HG03108 (cell line): Measurements from ENCODE around the gene LRP5.

Experiments
- ATAC-seq: cut with Tn5 transposase; IDR thresholded peaks from one replicate; pipeline ENCODE4 v1.9.1; 2021; ENCODE audit warnings: moderate library complexity; ENCODE audit not compliant: unreplicated experiment

Gene LRP5

GRCh38 chr11:68369756-68370155 is 57.4 kb downstream of the LRP5 start:
- ATAC-seq = no peak

GRCh38 chr11:68370211-68371111 is 58.1 kb downstream of the LRP5 start:
- ATAC-seq = peak; percentile 73

DNA sequence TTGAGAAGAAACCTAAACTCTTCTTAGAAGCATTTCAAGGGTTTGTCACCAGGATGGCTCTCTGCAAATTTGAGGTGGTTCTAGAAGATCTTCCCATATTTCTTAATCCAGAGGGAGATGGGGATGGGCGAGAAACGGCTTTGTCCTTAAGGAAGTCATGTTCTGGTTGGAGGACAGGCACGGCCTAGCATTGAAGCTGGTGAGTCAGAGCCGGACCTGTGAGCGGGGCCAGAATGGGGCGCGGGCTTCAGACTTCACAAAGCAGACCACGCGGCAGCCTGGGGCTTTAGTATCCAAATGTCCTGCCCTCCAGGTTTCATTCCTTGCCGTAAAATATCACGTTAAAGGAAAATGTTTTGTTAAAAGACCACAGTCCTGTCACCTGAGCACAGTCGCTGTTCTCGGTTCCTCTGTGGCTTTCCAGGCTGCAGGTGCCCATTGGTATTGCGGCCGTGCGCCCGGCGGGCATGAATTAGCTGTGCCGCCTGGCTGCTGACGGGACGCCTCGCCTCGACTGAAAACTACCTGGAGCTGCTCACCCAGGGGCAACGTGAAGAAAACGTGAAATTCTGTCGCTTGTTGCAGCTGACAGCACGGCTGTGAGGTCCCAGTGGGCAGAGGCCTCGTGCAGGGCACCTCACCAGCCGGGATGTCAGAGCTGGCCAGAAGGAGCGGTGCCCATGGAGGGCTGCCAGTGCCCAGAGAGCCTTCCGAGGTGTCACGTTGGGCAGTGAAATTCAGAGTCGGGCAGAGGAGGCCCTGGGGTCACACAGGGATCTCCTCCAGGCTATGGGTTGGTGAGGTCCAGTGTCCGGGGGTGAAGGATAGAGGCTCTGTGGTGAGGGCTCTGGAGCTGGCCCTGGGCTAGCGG is 59.0 kb downstream of the LRP5 start:
- no peak for ATAC-seq

DNA sequence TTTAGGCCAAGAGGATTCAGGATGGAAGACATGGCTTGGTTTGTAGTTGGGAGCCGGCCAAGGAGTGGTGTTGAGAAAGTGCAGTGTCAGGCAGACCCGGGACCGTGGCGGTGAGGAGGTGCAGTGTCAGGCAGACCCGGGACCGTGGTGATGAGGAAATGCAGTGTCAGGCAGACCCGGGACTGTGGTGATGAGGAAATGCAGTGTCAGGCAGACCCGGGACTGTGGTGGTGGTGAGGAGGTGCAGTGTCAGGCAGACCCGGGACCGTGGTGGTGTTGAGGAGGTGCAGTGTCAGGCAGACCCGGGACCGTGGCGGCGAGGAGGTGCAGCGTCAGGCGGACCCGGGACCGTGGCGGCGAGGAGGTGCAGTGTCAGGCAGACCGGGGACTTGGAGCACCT is 59.7 kb downstream of the LRP5 start:
- ATAC-seq = no peak

DNA sequence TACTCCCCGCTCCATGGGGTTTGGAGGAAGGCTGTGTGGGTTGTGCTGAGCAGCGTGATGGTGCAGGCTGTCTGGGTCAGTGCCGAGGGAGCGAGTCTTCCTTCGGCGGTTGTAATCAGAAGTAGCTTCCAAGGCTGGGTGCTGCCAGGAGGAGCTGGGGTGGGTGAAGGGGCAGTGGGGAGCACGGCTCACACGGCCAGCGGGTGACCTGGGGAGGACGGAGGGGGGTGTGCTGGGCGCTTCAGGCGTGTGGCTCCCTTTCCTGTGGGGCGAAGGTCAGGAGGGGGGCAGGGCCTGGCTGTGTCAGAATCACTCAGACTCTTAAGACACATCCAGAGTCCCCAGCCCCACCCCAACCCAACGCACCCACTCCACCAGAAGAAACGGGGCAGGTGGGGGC is 60.2 kb downstream of the LRP5 start:
- ATAC-seq = no peak

DNA sequence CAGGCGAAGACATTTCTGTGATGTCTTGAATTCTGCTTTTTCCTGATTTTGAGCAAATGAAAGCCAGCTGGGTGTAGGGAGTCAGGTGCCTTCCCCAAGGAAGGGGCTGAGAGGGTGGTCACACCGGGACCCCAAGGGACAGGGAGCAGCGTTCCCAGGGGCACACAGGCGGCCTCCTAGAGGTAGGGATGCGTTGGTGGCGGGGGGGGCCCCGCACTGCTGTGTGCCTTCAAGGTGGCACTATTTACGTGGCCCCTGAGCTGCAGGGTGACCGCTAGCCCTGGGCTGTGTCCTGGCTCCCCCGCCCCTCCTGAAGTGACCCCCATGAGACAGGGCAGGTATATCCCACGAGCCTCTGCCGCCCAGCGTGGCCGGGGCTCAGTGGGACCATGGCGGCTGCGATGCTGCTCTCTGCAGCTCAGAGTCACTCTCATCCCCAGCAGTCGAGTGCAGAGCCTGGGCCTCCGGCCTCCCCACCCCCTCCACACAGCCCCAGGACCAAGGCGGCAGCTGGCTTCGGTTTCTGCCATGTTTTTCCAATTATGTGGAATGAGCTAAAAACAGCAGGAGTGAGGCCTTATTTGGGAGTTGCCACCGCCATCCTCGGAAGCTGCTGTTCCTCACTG is 60.9 kb downstream of the LRP5 start:
- no peak for ATAC-seq

- no peak for ATAC-seq
Measured at GRCh38 chr11:68373815-68374501, 61.6 kb downstream of the LRP5 start.

GRCh38 chr11:68374531-68374930 is 62.1 kb downstream of the LRP5 start:
- no peak for ATAC-seq

DNA sequence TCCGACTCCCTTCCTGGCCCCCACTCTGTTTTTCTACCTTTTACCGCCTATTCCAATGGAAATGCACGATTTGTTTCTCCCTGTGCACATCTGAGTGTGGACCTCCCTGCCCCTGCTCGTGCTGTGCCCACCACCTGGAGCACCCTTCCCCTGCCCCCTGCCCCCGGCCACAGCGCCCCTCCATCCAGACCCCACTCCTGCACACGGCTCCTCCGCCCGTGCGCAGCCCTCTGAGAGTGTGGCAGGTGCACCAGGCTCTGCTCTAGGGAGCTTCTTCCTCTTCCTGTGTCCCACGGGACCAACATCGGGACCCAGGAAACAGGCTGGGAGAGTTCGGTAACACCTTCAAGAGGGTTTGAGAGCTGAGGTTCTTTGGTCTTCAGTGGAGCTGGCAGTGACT is 62.9 kb downstream of the LRP5 start:
- no peak for ATAC-seq

DNA sequence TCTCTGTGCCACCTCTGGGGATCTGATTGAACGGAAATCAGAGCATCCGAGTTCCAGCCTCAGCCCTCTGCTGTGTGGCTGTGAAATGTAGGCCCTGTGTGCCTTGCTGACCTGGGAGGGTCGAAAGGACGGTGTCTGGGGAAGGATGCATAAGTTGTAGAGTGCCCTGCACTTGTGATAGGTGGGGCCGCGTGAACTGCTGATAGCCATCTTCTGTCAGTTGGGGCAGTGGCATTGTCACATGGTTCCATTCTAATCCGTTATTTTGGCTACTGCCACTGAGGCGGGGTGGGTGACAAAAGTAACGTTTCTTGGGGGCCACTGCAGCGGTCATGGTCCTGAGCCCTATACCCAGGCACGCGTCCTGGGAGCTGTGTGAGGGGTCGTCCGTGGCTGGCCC is 63.4 kb downstream of the LRP5 start:
- ATAC-seq = no peak

- ATAC-seq = no peak
Measured at GRCh38 chr11:68377389-68377795, 65.0 kb downstream of the LRP5 start.

- ATAC-seq = no peak
Measured at GRCh38 chr11:68379206-68379605, 66.8 kb downstream of the LRP5 start.

- ATAC-seq = no peak
Measured at GRCh38 chr11:68380786-68381622, 68.6 kb downstream of the LRP5 start.

GRCh38 chr11:68381716-68382115 is 69.3 kb downstream of the LRP5 start:
- no peak for ATAC-seq

DNA sequence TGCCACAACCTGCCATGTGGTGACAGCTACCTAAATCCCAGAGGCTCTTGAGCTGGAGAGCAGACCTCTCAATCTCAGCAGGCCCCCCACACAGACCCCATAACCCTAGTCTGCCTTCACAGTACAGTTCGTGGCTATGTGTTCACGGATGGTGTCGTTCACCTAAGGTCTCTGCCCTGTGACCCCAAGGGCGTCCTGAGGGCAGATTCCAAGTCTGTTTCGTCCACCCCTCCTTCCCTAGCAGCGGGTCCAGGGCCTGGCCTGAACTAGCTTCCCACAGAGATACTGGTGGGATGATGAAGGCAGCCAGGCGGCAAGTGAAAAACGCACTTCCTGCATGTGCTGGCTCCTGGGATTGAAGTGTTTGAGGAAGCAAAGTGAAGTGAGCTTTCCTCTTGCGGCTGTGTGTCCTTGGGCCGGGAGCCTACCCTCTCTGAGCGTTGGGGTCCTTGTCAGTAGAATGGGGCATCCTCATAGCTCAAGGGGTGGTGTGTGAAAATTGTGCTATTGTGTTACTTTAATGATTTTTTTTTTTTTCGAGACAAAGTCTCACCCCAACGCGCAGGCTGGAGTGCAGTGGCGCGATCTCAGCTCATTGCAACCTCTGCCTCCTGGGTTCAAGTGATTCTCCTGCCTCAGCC is 70.1 kb downstream of the LRP5 start:
- ATAC-seq = no peak

GRCh38 chr11:68383976-68384501 is 71.6 kb downstream of the LRP5 start:
- no peak for ATAC-seq

DNA sequence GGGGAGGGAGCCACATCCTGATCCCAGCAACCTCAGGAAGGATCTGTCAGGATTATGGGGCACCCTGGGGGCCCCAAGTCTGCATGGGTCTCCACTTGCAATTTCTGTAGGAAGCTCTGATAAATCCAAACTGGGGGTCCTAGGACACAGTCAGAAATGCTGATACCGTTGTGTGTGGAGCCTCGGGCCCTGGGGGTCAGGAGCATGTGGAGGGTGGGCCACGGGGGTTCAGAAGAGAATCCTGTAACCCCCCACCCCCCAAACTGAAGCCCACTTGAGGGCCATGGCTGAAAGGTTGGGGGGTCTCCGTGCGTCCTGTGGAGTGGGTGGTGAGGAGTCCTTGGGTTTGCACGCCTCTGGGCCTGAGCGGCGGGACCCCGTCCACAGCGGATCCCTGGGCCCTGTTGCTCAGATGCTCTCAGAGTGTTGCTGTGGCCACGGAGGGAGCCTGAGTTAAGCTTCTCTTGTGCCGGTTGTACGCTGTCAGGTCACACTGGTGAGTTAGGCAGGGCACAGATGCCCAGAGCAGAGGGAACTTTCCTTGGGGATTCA is 72.2 kb downstream of the LRP5 start:
- no peak for ATAC-seq

DNA sequence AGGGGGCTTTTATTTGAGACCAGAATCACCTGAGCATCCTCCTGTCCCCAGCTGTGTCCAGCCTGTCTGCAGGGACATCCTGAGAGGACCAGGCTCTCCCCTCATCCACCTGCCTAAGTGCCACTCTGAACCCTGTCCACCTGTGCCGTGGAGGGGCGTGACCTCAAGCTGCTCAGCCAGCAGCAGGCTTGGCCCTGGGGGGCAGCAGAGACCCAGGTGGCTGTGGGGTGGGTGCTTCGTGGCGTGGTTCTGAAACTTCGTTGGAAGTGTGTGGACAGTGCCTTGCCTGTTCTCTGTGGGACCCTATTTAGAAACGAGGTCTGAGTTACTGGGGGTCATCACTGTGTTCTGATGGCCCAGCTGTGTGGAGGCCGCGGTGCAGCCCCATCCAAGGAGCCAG is 72.7 kb downstream of the LRP5 start:
- no peak for ATAC-seq
